PC-3 (cell line): ENCODE measurements around the gene GPX3. TPM values are rescaled to one million over a fixed set of nuclear protein-coding genes. Genes with fewer than 3 reads are reported as not detected.

ENCODE experiments used
- ATAC-seq: fragments of 200-7000 bp; cut with Tn5 transposase; 2 replicates; pipeline ENCODE4 v1.9.1; 2020; ENCODE audit warnings: mild to moderate bottlenecking, moderate library complexity
- BruUV-seq: library from RNA; stranded (reverse); fragments of 400-500 nt; replicated peaks from 2 replicates; lab custom pipeline; 2021; lab: Mats Ljungman, UMichigan
- CTCF ChIA-PET: fragments of 300-600 bp; sonication (Branson Sonifier 250); formaldehyde crosslinking; loops from one replicate; lab custom pipeline; 2022; ENCODE audit warnings: antibody characterized with exemption; lab: Charles Lee
- POLR2A ChIA-PET: fragments of 300-600 bp; sonication (Branson Sonifier 250); formaldehyde crosslinking; loops from one replicate; lab custom pipeline; 2022; ENCODE audit warnings: antibody characterized with exemption; ENCODE audit not compliant: unreplicated experiment; lab: Charles Lee
- DNase-seq: peaks from one replicate; pipeline ENCODE4 v3.0.0-alpha.2; 2015
- H2AFZ ChIP-seq: fragments of 300-600 bp; sonication (generic); 2 replicates; pipeline ENCODE4 v1.6.0; 2016; ENCODE audit warnings: antibody characterized with exemption, low read length
- H3F3A ChIP-seq: fragments of 300-600 bp; sonication (generic); one replicate; pipeline ENCODE4 v1.6.0; 2017; ENCODE audit warnings: antibody characterized with exemption, low read length, control low read depth, mild to moderate bottlenecking; ENCODE audit not compliant: unreplicated experiment
- H3K27ac ChIP-seq: fragments of 300-600 bp; sonication (generic); 2 replicates; pipeline ENCODE4 v1.5.1; 2016; ENCODE audit warnings: mild to moderate bottlenecking, low read length
- H3K27me3 ChIP-seq: fragments of 300-600 bp; sonication (generic); 2 replicates; pipeline ENCODE4 v1.6.1; 2016; ENCODE audit warnings: low read length, mixed read lengths
- H3K36me3 ChIP-seq: fragments of 300-600 bp; sonication (generic); 2 replicates; pipeline ENCODE4 v1.6.1; 2016; ENCODE audit warnings: low read depth, mixed run types, low read length, mixed read lengths
- H3K4me1 ChIP-seq: fragments of 300-600 bp; sonication (generic); 2 replicates; pipeline ENCODE4 v1.5.1; 2016; ENCODE audit warnings: low read length; ENCODE audit not compliant: insufficient read depth
- H3K4me2 ChIP-seq: fragments of 300-600 bp; sonication (generic); 2 replicates; pipeline ENCODE4 v1.6.0; 2016; ENCODE audit warnings: low read length
- H3K4me3 ChIP-seq: fragments of 300-600 bp; sonication (generic); 2 replicates; pipeline ENCODE4 v1.5.1; 2016; ENCODE audit warnings: mild to moderate bottlenecking, low read length, mixed read lengths
- H3K79me2 ChIP-seq: fragments of 300-600 bp; sonication (generic); 2 replicates; pipeline ENCODE4 v1.6.1; 2017; ENCODE audit warnings: low read length, mixed read lengths
- H3K9ac ChIP-seq: fragments of 300-600 bp; sonication (generic); 2 replicates; pipeline ENCODE4 v1.6.0; 2016; ENCODE audit warnings: mild to moderate bottlenecking, low read length
- H3K9me2 ChIP-seq: fragments of 300-600 bp; sonication (generic); replicated peaks from 2 replicates; pipeline ENCODE4 v1.6.1; 2016; ENCODE audit warnings: mixed run types, low read length, mixed read lengths
- H3K9me3 ChIP-seq: fragments of 300-600 bp; sonication (generic); 2 replicates; pipeline ENCODE4 v1.6.1; 2016; ENCODE audit warnings: low read length, mixed read lengths
- H4K20me1 ChIP-seq: fragments of 300-600 bp; sonication (generic); 2 replicates; pipeline ENCODE4 v1.6.1; 2016; ENCODE audit warnings: low read length, mixed read lengths
- CTCF ChIP-seq: fragments of 300-600 bp; sonication (generic); conservative IDR thresholded peaks from 2 replicates; pipeline ENCODE4 v1.5.1; 2017; ENCODE audit warnings: antibody characterized with exemption, low read depth, mild to moderate bottlenecking, low read length
- EZH2 ChIP-seq: fragments of 300-600 bp; sonication (generic); IDR thresholded peaks from one replicate; pipeline ENCODE4 v1.6.1; 2017; ENCODE audit warnings: antibody characterized with exemption, mild to moderate bottlenecking, low read length; ENCODE audit not compliant: unreplicated experiment
- EZH2phosphoT487 ChIP-seq: fragments of 300-600 bp; sonication (generic); IDR thresholded peaks from 2 replicates; pipeline ENCODE4 v1.6.1; 2018; ENCODE audit warnings: mild to moderate bottlenecking, antibody characterized with exemption, low read length, borderline replicate concordance
- intact Hi-C: fragments of 100-400 bp; cut with micrococcal nuclease; formaldehyde crosslinking; loops from 2 replicates; pipeline ENCODE4 v1.9.0; 2023
- total RNA-seq: library from RNA; depleted of rRNA; stranded (reverse); fragments of >200 nt; gene quantifications from 2 replicates; pipeline ENCODE4 v1.2.3, GENCODE V29; 2014

Gene GPX3
- total RNA-seq, 1 experiment from 2014 or later: not detected

GRCh38 chr5:151006704-151007334, 13.6 kb upstream of the GPX3 start:
- no peak for ATAC-seq
- TF ChIP-seq EZH2phosphoT487: no peak
- TF ChIP-seq EZH2: no peak
- no peak for TF ChIP-seq CTCF

GRCh38 chr5:151007430-151008209, 12.8 kb upstream of the GPX3 start:
- ChIA-PET CTCF (no interaction called here), POLR2A (interaction anchor here (0.7 kb wide), 1 partner anchor 16 kb away, joined by 3 read pairs; no protein-coding TSS in a partner anchor)
- Histone ChIP-seq H3K4me1 (no peaks in the 10 kb centered on the region), H3K9me3 (no peaks in the 10 kb centered on the region), H3K4me2 (no peak overlapping the region), H3K27ac (no peak overlapping the region), H4K20me1 (no peaks in the 10 kb centered on the region), H2AFZ (no peak overlapping the region), H3K9me2 (no peaks in the 10 kb centered on the region), H3K79me2 (no peaks in the 10 kb centered on the region), H3K9ac (no peak overlapping the region), H3K27me3 (no peaks in the 10 kb centered on the region), H3K36me3 (no peaks in the 10 kb centered on the region), H3K4me3 (no peak overlapping the region), H3F3A (no peaks in the 10 kb centered on the region)
- DNase-seq: no peak
- no peak for ATAC-seq
- no TSS peak for BruUV-seq
- intact Hi-C loops: no loop called here
- no peak for TF ChIP-seq CTCF
- no peak for TF ChIP-seq EZH2phosphoT487
- no peak for TF ChIP-seq EZH2

More at GRCh38 chr5:151006704-151007334, 13.6 kb upstream of the GPX3 start:
- Histone ChIP-seq H3K4me2 (no peak overlapping the region), H3K9me3 (no peaks in the 10 kb centered on the region), H3F3A (no peaks in the 10 kb centered on the region), H3K9ac (no peak overlapping the region), H3K79me2 (no peaks in the 10 kb centered on the region), H3K36me3 (no peaks in the 10 kb centered on the region), H3K27ac (no peak overlapping the region), H2AFZ (no peak overlapping the region), H3K27me3 (no peaks in the 10 kb centered on the region), H3K9me2 (no peaks in the 10 kb centered on the region), H4K20me1 (no peaks in the 10 kb centered on the region), H3K4me1 (no peaks in the 10 kb centered on the region), H3K4me3 (no peak overlapping the region)
- DNase-seq: no peak
- POLR2A ChIA-PET: interaction anchor here (0.7 kb wide), 1 partner anchor 17 kb away, joined by 3 read pairs; no protein-coding TSS in a partner anchor
- CTCF ChIA-PET: no interaction called here
- intact Hi-C loops: no loop called here
- no TSS peak for BruUV-seq

DNA sequence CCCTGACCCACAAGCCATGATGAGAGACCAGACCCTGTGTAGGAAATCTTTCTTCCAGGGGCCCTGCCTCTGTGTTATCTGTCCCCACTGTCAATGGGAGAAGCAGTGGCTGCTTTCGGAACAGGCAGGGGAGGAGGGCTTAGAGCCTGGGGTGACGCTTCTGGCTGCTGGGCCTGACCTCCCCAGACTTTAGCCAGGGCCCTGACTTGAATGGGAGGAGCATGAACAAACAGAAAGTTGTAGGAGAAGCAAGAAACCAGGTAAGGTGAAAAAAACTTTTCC, 12.2 kb upstream of the GPX3 start:
- CTCF ChIA-PET: no interaction called here

More for the DNA sequence above, 12.2 kb upstream of the GPX3 start:
- Histone ChIP-seq H3K4me1 (no peaks in the 10 kb centered on the region), H3K9ac (no peak overlapping the region), H3K79me2 (no peaks in the 10 kb centered on the region), H4K20me1 (no peaks in the 10 kb centered on the region), H3K4me3 (no peak overlapping the region), H3K9me2 (no peaks in the 10 kb centered on the region), H2AFZ (no peak overlapping the region), H3K9me3 (no peaks in the 10 kb centered on the region), H3F3A (no peaks in the 10 kb centered on the region), H3K36me3 (no peaks in the 10 kb centered on the region), H3K27ac (no peak overlapping the region), H3K4me2 (no peak overlapping the region), H3K27me3 (no peaks in the 10 kb centered on the region)
- ATAC-seq: no peak
- no TSS peak for BruUV-seq
- intact Hi-C loops: no loop called here
- no peak for DNase-seq
- POLR2A ChIA-PET: no interaction called here
- TF ChIP-seq EZH2phosphoT487: no peak
